SKM-1 (cell line): ENCODE measurements around the gene SORCS1.

ENCODE experiments used
- DNase-seq: peaks from one replicate; lab custom pipeline; 2025; ENCODE audit not compliant: unreplicated experiment; lab: John Stamatoyannopoulos, UW

SORCS1 gene

DNA sequence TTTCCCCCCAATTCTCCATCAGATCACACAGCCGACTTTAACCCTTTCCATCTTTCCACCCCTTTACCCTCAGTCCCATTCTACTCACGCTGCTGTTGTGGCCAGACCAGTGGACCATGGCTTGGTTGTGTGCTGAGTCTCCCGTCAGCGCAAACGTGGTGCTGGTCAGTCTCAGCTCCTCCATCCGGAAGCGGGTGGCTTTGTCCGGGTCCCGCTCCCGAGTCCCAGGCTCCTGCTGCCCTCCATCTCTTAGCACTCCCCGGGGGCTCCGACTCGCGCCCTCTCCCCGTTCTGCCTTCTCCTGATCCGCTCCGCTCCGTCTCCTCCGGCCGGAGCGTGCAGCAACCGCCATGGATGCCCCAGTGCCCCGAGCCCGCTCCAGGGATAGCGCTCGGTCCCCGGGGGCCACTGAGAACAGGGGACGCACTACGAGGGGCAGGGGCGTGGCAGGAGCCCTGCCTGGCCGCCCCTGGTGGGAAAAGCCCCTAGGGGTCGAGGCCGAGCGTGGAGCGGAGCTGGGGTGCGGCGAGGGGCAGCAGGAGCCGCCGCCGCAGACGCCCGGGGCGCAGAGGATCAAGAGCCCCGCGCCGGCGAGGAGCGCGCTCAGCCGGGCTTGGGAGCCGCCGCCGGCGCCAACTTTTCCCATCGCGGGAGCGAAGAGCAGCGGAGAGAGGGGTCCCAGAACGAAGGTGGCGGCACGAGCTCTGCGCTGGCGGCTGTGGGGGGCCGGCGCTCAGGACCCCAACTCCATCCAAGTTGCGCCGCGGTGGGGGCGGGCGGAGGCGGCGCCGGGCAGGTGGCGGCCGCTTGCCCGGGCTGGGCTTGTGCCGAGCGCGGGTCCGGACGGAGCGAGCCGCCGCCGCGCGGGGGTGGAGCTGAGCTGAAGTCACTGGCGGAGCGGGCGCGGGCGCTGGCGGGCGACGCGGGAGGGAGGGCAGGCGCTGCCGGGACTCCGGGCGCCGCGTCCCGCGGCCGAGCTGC is at the start of gene SORCS1:
TSS of gene SORCS1 (minus strand) at position 826 of the 981 bp plus-strand sequence.
- no peak for DNase-seq

- DNase-seq = no peak
Measured at GRCh38 chr10:107214261-107214660, 49.8 kb upstream of the SORCS1 start.

DNA sequence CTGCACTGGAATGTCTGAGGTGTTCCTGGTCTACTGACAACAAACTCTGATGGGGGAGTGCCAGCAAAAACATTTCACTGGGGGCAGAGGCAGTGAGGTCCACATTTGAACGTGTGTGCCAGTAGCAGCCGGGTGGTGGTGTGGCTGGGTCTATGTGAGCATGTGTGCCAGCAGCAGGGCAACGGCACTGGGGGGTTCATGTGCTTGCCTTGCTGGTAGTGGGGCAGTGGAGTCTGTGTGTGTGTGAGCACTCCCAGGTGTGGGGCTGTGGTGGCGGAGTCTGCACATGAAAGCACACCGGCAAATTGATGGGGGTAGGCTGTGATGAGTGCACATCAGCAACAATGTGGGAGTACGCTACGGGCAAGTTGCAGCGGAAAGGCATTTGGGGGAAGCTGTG is 49.4 kb upstream of the SORCS1 start:
- DNase-seq = no peak

- DNase-seq = no peak
Measured at GRCh38 chr10:107206833-107207232, 42.3 kb upstream of the SORCS1 start.

- DNase-seq = no peak
Measured at GRCh38 chr10:107169516-107169915, 5.0 kb upstream of the SORCS1 start.

DNA sequence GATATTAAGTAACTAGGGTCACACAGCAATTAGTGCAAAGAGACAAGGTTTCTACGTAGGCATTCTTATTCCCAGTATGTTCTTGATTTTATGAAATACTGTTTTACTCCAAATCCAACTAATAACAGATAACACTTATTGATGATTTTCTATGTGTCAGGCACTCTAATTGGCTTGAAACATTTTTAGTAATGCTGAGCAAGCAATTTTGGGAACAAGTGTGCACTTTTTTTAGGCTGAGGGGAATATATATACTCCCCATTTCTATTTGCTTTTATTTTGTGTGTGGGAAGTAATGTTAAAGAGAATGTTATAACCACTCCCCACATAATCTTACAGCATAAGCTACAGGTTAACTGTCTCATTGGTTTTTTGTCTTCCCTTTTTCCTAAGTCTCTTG is 4.2 kb upstream of the SORCS1 start:
- DNase-seq = no peak

GRCh38 chr10:107166403-107166802 is 1.9 kb upstream of the SORCS1 start:
- DNase-seq = no peak

- DNase-seq = no peak
Measured at GRCh38 chr10:107164992-107165391, 486 bp upstream of the SORCS1 start.

GRCh38 chr10:107163076-107163855 is 1.2 kb downstream of the SORCS1 start:
- no peak for DNase-seq

- no peak for DNase-seq
Measured at GRCh38 chr10:107160866-107161265, 3.6 kb downstream of the SORCS1 start.

- no peak for DNase-seq
Measured at GRCh38 chr10:107159871-107160270, 4.6 kb downstream of the SORCS1 start.

DNA sequence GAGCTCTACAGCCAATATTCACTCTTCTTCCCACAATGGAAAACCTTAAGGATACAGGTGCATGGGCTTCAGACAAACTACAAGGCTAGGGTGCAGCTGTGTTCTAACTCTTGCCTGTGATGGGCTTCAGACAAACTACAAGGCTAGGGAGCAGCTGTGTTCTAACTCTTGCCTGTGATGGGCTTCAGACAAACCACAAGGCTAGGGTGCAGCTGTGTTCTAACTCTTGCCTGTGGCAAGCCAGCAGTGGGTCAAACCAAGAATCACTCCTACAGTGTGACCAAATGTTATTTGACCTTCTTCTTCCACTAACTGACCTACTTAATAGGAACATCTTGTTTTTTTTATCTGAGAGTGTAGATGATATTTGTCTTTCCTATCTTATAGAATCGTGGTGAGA is 7.4 kb downstream of the SORCS1 start:
- DNase-seq = no peak

DNA sequence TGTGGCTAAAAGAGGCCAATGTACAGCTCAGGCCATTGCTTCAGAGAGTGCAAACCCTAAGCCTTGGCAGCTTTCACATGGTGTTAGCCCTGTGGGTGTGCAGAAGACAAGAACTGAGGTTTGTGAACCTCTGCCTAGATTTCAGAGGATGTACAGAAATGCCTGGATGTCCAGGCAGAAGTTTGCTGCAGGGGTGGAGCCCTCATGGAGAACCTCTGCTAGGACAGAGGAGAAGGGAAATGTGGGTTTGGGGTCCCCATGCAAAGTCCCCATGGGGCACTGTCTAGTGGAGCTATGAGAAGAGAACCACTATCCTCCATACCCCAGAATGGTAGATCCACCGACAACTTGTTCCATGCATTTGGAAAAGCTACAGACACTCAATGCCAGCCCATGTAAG is 12.4 kb downstream of the SORCS1 start:
- no peak for DNase-seq

DNA sequence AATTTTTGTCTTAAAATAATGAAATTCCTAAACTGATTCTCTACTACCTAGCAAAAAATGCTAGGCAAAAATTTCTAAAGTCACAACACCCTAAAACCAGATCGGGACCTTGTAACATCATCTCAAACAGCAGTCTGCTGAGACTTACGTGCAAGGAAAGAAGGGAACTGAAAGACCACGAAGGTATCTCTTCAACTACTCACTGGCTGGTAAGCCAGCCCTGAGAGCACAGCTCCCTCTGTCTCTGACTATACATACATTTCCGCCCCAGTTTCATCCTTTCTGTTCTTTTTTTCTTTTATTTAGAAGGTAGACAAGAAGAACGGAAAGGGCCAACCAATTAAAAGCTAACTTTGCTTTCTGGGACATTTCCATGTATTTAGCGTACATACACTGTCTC is 15.6 kb downstream of the SORCS1 start:
- no peak for DNase-seq

- DNase-seq = no peak
Measured at GRCh38 chr10:107144490-107144889, 20.0 kb downstream of the SORCS1 start.

DNA sequence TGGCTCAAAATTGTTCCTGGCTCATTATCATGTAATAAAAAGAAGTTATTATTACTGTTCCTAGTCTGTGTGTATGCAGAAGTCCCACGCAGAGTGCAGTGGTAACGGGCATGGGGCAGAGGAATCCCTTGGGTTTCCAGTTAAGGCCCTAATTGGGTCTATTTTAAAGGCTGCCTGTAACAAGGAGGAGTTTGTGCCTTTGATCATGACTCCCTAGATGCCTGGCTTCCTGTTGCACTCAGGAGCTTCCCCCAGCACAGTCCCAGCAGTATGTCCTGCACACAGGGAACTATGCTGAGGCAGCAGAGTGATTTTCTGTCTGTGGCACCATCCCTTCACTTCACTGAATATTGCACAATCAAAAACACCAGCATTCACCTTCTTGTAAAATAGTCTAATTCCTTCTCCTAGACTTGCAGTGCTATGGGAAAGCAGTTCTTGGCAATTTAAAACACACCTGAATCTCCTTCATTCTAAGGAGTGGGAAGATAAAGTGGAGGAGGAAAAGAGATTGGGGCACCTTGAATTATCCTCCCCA is 22.9 kb downstream of the SORCS1 start:
- no peak for DNase-seq

- DNase-seq = no peak
Measured at GRCh38 chr10:107139237-107139636, 25.3 kb downstream of the SORCS1 start.

GRCh38 chr10:107133656-107134055 is 30.9 kb downstream of the SORCS1 start:
- DNase-seq = no peak

DNA sequence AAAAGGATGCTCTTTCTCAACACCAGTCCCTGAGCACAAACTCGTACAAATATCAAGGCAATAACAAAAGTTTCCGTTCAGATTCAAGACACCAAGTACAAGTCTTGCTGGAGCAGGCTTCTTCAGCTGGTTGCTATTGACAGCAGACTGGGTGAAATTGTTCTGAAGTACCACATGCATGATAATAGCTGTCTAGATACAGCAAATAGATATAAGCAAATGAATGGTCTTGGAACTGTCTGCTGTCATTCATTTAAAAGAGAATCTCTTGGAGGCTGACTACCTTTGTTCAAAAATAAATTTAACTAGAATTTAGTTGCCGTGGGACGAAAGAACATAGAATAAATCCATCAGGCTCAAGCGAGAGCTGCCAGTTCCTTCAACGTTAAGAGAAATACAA is 35.5 kb downstream of the SORCS1 start:
- no peak for DNase-seq

GRCh38 chr10:107126512-107127065 is 37.9 kb downstream of the SORCS1 start:
- no peak for DNase-seq

GRCh38 chr10:107122703-107123102 is 41.8 kb downstream of the SORCS1 start:
- DNase-seq = no peak
